Measurements from ENCODE around the gene SNAPC3.
A peak's percentile ranks its signal among the peaks of the same experiment; 100 is the strongest.

SNAPC3 gene

DNA sequence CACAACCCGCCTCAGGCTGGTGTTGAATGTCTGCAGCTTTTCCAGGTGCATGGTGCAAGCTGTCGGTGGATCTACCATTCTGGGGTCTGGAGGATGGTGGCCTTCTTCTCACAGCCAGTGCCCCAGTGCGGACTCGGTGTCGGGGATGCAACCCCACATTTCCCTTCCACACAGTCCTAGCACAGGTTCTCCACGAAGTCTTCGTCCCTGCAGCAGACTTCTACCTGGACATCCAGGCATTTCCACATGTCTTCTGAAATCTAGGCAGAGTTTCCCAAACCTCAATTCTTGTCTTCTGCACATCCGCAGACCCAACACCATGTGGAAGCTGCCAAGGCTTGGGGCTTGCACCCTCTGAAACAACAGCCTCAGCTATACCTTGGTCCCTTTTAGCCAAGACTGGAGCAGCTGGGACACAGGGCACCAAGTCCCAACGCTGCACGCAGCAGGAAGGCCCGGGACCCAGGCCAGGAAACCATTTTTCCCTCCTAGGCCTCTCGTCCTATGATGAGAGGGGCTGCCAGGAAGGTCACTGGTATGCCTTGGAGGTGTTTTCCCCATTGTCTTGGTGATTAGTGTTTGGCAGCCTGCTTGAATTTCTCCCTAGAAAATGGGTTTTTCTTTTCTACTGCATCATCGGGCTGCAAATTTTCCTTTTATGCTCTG, 69.9 kb downstream of the SNAPC3 start:
- no peak for DNase-seq

DNA sequence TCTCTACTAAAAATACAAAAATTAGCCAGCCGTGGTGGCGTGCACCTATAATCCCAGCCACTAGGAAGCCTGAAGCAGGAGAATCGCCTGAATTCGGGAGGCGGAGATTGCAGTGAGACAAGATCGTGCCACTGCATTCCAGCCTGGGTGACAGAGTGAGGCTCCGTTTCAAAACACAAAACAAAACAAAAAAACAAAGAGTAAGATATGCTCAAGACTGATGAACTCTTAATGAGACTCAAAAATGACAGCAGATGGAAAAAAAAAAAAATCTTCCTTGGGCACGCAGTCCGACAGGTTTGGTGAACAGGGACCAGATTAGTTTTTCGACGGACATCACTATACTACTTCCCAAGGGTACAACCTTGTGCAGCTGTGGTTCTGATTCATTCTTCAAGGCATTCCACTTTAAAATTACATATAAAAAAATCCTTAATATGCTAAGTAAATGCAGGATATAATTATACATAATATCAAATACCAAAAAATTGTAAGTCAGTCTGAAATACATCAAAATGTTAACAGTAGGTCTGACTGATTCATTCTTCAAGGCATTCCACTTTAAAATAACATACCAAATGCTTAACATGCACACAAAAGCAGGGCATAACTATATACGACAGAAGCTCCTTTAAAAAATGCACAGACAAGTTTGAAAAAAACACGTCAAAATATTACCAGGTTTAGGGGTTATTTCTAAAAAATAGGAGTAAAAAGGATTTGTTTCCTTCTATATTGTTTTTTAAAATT, 75.7 kb downstream of the SNAPC3 start:
- DNase-seq = no peak

DNA sequence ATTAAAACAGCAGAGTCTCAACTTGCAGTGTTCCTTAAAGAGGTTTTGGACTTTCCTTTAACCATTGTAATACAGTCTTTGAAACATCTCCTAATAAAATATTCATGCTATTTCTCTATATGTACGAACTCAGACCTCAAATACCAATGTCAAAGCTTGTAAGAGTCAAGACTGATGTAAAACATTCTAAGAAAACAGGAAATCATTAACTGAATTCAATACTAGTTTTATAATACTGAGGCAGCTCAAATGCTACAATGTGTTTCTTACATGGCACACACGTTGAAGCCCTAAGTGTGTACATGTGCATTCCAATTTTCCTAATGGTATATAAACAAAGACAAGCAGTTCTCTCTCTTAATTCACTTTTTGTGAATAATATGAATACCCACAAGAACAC, 76.5 kb downstream of the SNAPC3 start:
- no peak for DNase-seq

DNA sequence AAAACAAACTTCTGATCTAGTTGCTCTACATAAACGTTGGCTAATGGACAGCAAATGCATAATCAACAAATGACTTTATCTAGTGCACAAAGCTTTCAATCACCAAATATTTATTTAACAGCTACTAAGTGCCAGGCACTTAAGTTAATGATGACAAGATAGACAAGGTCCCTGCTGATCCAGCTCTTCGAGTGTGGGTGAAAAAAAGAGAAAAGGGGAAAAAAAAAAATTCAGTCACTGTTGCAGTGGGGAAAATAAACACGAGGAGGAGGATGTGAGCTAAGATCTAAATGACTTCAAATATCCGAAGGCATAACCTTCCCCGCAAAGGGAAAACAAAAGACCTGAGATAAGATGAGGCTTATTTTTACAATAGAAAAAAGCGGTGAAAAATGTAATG, 78.5 kb downstream of the SNAPC3 start:
- peak; percentile 88 for DNase-seq

DNA sequence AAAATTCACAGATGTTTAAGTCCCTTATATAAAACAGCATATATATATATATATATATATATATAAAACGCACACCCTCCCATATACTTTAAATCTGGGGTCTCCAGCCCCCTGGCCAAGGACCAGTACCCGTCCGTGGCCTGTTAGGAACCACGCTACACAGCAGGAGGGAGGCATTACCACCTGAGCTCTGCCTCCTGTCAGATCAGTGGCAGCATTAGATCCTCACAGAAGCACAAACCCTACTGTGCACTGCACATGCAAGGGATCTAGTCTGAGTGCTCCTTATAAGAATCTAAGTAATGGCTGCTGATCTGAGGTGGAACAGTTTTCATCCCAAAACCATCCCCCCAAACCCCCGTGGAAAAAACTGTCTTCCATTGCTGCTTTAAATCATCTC, 79.1 kb downstream of the SNAPC3 start:
- no peak for DNase-seq

DNA sequence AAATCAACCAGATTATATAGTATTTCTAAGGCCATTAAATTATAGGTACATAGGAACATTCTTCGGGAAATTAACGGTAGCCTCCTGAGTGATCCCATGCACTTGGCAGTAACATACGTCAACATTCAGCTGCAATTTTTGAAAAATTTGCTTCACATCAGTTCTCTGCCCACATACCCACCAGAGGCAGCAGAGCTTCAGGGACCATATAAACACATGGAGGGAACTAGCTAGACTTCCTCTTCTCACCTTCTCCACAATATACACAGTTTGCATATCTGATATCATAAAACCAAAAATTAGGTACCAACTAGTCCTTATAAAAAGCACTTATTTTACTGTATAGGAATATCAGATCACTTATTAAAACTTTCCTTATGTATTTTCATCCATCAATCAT, 83.2 kb downstream of the SNAPC3 start:
- DNase-seq = no peak

DNA sequence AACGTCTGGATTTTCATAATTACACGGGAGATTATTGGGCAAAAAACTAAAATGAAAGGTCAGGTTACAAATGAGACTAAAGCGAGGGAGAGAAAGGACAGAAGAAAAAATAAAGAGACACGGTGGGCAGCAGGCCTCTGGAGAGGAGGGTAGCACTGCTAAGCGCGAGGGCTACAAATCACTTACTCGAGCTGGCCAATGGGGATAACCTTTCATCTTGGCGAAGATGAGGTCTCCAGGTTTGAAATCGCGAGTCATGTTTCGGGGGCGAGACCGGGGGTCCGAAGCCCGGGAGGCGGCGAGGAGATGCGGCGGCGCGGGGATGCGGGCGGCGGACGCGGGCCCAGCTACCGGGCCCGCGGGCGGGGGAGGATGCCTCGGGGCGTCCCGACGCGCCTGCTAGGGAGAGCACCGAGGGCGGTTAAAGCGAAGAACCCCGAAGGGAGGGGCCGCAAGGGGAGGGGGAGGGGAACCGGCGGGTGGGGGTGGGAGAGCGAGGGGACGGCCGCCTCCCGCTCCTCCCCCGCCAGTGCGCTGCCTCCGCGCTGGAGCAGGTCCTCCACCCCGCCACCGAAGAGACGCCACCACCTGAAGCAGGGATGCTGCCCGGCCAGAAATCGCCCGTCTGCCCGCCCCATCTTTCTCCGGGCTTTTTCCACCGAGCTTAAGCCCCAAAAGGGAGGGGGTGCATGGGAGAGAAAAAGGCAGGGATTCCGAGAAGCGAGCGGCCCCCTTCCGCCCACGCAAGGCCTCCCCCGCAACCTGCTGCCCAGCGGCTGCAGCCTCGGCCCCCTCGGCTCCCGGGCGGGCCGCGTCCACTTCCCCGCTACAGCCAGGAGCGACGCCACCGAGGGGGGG, 87.5 kb downstream of the SNAPC3 start:
- DNase-seq = peak; percentile 67

DNA sequence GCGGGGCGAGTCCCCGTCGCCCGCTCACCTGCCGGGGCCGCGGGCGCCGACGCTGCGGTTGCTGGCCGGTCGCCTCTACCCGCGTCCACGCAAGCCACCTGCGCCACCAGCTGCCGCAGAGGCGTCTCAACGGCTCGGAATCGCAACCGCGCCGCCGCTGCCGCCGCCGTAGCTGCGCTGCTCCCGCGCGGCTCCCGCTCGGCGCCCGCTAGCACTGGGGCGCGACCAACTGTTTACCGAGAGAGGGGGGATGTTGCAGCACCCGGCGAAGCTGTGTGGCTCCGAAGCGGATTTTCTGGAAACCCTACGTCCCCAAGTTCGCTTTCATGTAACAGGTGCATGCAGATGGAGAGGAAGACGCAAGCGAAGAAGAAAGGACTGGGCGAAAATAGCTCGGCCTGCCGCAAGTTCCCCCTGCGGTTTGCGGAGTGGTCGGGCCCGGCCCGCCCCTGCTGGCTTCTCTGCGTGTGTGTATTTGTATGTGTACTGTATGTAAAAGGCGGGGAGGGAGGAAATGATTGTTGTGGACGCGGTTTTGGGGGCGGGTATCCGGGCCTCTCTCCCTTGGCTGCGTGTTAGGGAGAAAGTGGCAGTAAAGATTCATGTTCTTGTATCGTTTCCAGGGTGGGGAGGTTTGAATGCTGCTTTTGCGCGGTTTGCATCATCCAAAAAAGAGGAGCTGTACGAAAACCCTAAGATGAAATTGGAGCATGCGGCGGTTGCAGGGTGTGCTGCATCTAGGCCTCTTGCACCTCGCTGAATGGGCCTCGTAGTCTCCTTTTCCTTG, 88.3 kb downstream of the SNAPC3 start, which contains the start of gene PSIP1:
TSS of gene PSIP1 (minus strand) at position 182 of the 787 bp plus-strand sequence. CDS start 782 bp downstream, outside the sequence.
- DNase-seq = peak; percentile 94
